ENCODE measurements around the gene CREBBP. TPM values are rescaled to one million over a fixed set of nuclear protein-coding genes. Genes with fewer than 3 reads are reported as not detected.
A peak's percentile ranks its signal among the peaks of the same experiment; 100 is the strongest.

Gene CREBBP
- total RNA-seq, 3 donors from 2014 or later, result 57.9 to 107 (median 81.6) TPM

DNA sequence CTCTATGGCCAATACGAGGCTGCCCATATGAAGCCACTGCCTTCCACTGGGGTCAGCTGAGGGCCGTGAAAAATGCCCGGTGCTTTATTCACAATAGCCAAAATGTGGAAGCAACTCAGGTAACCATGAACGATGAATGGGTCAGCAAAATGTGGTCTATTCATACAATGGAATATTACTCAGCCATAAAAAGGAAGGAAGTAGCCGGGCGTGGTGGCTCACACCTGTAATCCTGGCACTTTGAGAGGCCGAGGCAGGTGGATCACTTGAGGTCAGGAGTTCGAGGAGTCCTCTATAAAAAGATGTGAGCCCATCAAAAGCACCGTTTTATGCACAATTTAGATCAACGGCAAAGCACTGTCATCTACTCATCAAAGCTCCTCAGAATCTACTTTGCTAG lies 158.0 kb downstream of the CREBBP start:
- Histone ChIP-seq H3K4me3 (no peak overlapping the region), H3K9me3 (no peaks in the 10 kb centered on the region), H3K36me3 (ENCODE audit: low read depth) (no peaks in the 10 kb centered on the region), H3K4me1 (ENCODE audit: low read depth) (peaks cover 4% of the 10 kb centered on the region)
- TF ChIP-seq, protein P1, sequence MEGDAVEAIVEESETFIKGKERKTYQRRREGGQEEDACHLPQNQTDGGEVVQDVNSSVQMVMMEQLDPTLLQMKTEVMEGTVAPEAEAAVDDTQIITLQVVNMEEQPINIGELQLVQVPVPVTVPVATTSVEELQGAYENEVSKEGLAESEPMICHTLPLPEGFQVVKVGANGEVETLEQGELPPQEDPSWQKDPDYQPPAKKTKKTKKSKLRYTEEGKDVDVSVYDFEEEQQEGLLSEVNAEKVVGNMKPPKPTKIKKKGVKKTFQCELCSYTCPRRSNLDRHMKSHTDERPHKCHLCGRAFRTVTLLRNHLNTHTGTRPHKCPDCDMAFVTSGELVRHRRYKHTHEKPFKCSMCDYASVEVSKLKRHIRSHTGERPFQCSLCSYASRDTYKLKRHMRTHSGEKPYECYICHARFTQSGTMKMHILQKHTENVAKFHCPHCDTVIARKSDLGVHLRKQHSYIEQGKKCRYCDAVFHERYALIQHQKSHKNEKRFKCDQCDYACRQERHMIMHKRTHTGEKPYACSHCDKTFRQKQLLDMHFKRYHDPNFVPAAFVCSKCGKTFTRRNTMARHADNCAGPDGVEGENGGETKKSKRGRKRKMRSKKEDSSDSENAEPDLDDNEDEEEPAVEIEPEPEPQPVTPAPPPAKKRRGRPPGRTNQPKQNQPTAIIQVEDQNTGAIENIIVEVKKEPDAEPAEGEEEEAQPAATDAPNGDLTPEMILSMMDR (IDR thresholded peaks at IDR 0.05), result no peak
- DNase-seq (no peak), ATAC-seq (no peak)
- intact Hi-C loops (cut with DNase I, micrococcal nuclease), result no loop called here

DNA sequence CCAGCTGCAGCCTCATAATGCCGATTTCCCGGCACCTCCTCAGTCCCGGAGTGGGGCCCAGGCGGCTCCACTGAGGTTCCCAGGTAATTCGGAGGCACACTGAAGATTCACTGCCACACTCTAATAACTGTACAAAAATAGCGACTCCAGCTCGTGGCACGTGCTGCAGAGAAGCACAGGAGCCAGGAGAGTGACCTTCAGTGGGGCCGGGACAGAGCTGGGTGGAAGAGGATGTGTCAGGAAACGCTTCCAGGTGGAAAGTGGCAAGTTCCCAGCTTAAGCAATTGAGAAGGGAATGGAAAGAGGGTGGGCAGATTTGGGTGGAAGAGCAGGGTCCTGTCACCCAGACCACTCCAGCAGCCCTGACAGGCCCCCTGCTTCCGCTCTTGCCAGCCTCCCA lies 160.1 kb downstream of the CREBBP start:
- no peaks in the 10 kb centered on the region for H3K36me3 ChIP-seq (ENCODE audit: low read depth)

DNA sequence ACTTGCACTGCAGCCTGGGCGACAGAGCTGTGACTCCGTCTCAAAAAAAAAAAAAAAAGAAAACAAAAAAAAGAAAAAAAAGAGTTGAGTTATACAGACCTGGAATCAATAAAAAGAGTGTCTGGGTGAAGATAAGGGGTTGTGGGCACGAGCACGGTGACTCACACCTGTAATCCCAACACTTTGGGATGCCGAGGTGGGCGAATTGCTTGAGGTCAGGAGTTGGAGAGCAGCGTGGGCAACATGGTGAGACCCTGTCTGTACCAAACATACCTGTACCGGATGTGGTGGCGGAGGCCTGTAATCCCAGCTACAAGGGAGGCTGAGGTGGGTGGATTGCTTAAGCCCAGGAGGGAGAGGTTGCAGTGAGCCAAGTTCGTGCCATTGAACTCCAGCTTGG lies 161.9 kb downstream of the CREBBP start:
- TF ChIP-seq, protein P1 (IDR thresholded peaks at IDR 0.05), result no peak
- DNase-seq, result no peak
- intact Hi-C loops (cut with DNase I, micrococcal nuclease), result no loop called here
- Histone ChIP-seq H3K36me3 (ENCODE audit: low read depth) (no peaks in the 10 kb centered on the region), H3K4me3 (no peak overlapping the region), H3K4me1 (ENCODE audit: low read depth) (peaks cover 9% of the 10 kb centered on the region), H3K9me3 (no peaks in the 10 kb centered on the region)
- ATAC-seq, result no peak

More for the DNA sequence above, 160.1 kb downstream of the CREBBP start:
- Histone ChIP-seq H3K4me3 (no peak overlapping the region), H3K9me3 (no peaks in the 10 kb centered on the region), H3K4me1 (ENCODE audit: low read depth) (peaks cover 9% of the 10 kb centered on the region)
- TF ChIP-seq, protein P1 (IDR thresholded peaks at IDR 0.05), result no peak
- ATAC-seq, result no peak
- intact Hi-C loops (cut with DNase I, micrococcal nuclease), result no loop called here
- no peak for DNase-seq

DNA sequence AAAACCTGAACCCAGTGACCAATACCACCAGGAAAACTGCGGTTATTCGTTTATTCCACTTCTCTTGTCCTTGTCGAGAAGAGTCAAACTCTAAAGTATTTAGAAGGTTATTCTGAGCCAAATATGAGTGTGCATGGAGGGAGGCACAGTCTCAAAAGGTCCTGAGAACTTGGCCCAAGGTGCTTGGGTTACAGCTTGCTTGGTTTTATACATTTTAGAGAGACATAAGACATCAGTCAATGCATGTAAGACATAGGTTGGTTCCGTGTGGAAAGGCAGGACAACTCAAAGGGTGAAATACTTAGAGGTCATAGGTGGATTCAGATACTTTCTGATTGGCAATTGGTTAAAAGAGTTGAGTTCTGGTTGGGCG lies 162.5 kb downstream of the CREBBP start:
- TF ChIP-seq, protein P1 (IDR thresholded peaks at IDR 0.05), result no peak
- Histone ChIP-seq H3K4me1 (ENCODE audit: low read depth) (peaks cover 9% of the 10 kb centered on the region), H3K4me3 (no peak overlapping the region), H3K9me3 (no peaks in the 10 kb centered on the region), H3K36me3 (ENCODE audit: low read depth) (no peaks in the 10 kb centered on the region)
- intact Hi-C loops (cut with DNase I, micrococcal nuclease), result no loop called here
- ATAC-seq (no peak), DNase-seq (no peak)

DNA sequence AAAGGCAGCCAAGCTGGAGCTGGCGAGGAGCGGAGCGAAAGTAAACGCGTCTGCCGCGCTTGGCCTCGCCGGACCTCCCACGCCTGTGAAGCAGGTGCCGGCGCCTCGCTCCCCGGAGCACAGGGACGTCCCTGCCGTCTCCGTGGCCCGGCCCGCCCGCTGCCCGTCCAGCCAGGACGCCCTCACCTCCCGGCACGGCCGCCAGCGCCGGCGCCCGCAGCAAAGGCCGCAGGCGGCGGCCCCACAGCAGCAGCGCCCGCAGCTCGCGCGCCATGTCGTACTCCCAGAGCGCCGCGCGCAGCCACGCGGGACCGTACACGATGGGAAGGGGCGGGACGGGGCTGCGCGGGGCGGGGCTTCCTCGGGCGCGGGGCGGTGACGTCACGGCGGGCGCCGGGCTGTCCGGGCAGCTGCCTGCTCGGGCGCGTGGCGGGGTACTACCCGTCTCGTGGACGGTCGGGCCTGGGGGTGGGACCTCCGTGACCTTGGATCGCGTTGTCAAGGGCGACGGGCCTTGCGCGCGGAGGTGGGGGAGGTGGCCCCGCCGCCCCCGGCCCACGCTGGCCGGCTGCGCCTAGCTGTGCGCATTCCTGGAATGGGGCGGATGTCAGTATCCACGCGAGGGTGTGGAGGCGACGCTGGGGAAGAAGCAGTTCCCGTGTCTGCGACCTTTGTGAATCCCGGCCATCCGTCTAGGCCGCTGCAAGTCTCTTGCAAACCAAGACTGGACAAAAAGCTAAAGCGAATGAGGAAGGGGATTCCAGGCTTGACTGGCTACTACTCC lies 163.1 kb downstream of the CREBBP start, which contains the start of gene TRAP1:
Gene TRAP1 (minus strand): TSS at position 290 of the 784 bp plus-strand sequence. CDS start 16 bp downstream, at position 274.
- TF ChIP-seq, protein P1 (IDR thresholded peaks at IDR 0.05), result no peak
- DNase-seq (peak; percentile 92 to 94 (median 93)), ATAC-seq (peak; percentile 98)
- Histone ChIP-seq H3K4me3 (peak within 1 kb of the TSS; percentile 54), H3K9me3 (no peaks in the 10 kb centered on the region), H3K36me3 (ENCODE audit: low read depth) (no peaks in the 10 kb centered on the region), H3K4me1 (ENCODE audit: low read depth) (peaks cover 9% of the 10 kb centered on the region)
- intact Hi-C loops (cut with DNase I, micrococcal nuclease), result no loop called here
